CD4-positive, alpha-beta T cell treated with Interleukin-15 for 1 hour (primary cell): ENCODE measurements around the gene PRIMA1.

ENCODE experiments used
- DNase-seq: peaks from one replicate; pipeline ENCODE4 v3.0.0-alpha.2; 2020

Gene PRIMA1

DNA sequence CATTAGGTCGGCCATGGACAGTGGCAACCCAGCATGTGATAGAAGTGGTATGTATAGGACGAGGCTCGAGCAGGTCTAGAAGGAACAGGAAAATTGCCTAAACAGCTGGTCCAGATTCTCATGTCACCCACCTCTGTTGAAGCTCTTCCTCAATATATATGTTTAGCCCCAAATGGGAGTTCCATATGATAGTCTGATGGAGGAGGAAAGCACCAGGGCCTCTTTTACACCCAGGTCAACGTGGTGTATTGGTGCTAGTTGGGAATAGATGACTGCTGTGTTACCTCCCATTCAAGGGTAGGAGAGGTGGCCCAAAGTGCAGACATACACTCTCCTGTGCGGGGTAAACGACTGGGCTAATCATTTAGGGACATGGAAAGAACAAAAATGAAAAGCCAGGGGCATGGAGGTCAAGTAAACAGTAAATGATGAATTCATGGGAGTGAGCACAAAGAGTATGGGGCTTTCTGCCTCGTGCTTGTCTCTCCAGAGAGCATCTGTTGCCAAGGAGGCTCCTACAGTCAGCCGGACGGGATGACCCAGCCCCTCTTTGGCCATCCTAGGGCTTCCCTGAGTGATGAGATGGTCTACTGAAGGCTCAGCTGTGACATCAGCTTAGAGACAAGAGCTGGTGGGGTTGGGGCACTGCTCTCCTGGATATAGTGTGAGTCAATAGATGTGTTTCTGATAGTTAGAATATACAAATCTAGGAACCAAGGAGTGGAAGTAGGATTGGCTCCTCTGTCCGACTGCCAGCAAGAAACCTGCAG is 5.5 kb upstream of the PRIMA1 start:
- DNase-seq = no peak

DNA sequence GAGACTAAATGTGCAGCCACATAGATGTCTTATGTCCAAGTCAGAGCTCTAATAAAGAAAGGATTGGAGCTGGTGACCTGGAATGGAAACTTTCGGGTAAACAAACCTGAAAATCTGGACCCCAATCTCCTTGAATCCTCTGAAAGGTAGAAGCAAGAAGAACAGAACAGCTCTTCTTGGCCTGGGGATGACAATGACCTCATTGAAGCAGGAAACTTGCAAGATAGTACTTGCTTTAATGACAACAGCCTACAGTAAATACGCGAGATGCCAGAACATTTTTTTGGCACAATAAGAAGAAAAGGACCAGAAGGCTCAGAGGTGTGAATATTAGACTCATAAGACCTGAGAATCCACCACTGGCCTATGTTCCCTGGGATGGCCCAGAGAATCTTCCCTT is 4.1 kb upstream of the PRIMA1 start:
- DNase-seq = no peak

DNA sequence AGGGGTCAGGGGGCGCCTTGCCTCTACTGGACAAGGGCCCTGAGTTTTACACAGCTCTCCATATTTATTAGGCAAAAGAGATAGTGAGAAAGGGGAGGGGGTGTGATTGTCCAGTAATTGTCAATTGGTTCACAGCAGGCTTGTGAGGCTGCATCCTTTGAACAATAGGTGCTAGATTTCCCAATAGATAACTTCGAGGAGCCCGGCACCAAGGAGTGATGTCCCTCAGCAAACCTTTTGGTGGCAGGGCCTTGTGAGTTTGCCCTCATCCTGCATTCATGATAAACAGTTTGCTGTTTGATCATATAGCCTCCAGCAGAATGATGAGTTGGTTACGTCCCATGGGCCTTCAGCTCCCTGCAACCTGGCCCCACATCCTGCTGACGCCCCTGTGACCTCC is 2.7 kb upstream of the PRIMA1 start:
- DNase-seq = no peak

DNA sequence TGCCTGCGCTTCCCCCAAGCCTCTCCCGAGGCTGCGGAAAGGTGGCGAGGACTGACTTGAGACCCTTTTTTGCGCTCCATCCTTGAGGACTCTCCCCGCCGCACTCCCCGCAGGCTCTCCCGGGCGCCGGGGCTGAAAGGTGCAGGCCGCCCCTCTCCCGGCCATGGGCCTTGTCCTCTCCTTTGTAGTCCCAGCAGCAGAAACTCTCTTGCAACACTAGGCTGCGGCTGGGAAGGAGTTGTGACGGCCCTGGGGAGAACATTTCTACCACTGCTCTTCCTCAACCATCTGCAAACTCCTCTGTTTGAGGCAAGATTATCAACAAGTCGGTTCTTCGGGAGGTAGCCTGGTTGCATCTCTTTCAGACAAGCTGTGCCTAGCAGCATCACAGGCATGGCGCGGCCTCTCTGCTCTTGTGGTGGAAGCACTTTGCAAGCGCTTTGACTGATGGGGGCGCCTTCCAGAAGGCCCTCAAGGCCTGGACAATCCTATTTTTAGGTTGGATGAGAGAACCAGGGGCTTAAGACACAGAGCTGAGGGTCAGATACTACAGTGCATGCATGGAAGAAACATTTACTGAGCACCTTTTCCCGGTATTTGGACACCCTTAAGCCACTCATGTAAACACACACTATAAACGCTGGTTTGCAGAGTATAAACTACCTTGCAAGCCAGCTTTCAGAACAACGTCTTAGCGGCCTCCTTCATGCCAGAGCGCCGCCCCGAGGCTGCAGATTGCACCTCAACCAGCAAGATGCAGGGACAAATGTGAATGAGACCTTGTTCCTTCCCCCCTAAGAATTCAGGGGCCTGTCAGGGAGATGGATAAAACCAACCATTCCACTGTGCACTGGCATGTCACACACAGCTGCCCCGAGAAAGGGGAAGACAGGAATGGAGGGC is 1.2 kb upstream of the PRIMA1 start:
- no peak for DNase-seq

DNA sequence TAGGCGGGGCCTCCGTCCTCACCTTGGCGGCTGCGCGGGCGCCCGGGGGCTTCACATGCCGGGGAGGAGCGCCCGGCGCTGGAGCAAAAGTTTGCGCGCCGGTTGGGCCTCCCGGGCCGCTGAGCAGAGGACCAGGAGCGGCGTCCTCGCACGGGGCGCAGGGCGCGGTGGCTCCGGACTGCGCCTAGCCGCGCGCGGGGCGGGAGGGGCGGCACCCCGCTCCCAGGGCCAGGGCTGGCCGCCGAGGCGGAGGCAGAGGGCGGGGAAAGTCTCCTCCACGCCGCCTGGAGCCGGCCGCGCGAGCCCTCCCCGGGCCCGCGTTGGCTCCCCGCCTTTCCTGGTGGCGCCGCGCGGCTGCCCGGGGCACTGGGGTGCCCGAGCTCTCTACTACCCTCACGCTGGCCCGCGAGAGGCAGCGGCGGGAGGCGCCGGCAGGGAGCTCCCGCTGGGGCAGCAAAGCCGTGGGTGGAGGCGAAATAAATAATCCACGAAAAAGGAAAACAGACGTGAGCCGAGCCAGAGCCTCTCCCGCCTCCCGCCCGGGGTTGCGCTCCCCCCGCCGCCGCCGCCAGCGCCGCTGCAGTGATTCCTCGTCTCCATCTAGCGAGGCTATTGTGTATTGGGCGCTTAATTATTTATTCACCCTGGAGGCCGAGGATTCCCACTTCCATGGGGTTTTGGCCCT is 400 bp upstream of the PRIMA1 start:
- no peak for DNase-seq

DNA sequence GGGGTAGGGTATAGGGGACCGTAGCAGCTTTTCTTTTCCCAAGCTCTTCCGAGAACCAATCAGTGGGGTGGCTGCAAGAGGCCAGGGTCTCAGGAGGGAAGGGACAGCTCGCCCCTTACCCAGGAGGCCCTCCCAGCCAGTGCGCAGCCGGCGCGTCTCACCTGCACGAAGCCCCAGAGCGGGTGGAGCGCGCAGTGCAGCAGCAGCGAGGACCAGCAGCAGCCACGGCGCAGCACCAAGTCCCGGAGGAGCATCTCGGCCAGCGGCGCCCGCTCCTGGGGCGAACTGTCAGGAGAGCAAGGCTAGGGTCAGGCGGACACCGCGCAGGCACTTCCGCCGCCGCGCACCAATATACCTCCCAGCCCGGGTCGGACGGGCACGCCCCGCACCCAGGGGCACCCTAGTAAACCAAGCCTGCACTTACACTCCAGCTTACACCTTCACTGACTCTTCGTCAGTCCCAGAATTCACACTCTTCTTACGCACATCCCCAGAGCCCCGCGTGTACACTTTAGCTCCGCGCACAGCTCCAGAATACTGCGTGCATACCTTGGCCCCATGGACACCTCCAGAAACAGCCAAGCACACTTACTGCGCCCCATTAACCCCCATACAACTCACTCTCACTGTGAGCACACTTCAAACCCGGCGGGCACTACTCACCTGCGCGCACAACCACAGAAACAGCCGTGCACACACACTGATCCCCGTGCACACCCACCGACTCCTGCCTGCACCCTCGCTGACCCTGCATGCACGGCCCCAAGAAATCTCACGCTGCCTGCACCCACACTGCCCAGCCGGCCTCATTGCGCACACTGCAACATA is 606 bp downstream of the PRIMA1 start:
- DNase-seq = no peak

DNA sequence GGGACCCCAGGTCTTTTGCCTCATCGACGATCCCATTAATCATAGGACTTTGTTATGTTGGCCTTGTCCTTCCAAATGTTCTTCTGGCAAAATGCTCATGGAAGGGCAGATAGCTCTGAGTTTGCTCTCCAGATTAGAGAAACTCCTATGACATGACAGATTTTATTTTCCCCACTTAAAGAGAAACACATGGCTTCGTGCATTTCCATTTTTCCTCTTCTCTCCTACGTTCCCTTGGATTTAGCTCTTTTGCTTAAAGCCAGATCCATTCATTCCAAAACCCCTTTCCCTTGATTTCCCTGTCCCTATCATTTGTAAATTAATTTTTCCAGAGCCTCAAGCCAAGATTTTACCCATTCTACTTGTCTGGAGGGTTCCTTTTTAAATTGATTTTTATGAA is 2.9 kb downstream of the PRIMA1 start:
- DNase-seq = no peak

DNA sequence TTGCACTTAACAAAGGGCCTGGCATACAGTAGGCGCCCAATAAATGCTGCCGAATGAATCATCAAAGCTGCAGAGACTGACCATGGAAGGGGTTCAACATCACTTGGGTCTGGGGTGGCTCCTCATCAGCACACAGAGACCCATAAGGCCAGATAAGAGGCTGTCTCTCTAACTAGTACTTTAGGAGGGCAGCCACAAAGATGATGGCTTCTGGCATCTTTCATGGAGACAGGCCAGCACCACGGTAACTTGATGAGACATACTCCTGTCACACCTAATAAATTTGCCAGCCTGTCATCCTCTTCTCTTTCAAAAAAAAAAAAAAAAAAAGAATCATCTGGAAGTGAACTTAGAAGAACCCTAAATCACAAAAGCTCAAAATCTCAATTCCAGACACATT is 3.4 kb downstream of the PRIMA1 start:
- DNase-seq = no peak

DNA sequence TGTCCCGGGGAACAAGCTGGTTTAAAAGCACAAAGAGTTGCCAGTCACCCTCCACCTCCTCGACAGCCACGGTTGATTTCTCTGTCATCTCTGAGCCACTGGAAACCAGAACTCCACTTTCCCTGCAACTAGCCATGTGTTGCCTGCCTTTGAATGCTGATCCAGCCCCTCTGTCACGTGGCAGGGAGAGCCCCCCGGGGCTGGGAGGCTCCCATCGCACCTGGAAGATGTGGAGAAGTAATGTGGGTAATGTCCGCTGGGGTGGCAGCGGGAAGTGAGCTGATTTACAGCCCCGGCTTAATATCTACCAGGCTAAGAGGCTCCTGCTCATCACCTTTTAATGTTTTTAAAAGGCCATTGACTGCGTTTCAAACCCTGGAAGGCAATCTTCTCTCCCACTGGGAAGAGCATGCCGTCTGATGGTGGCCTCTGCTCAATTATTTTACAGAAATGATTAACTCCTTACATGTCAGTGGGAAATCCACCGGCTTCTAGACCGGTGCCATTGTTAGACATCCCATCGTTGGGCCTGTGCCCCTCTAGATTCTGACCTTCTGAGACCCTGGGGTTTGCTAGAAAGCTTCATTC is 7.4 kb downstream of the PRIMA1 start:
- DNase-seq = no peak

DNA sequence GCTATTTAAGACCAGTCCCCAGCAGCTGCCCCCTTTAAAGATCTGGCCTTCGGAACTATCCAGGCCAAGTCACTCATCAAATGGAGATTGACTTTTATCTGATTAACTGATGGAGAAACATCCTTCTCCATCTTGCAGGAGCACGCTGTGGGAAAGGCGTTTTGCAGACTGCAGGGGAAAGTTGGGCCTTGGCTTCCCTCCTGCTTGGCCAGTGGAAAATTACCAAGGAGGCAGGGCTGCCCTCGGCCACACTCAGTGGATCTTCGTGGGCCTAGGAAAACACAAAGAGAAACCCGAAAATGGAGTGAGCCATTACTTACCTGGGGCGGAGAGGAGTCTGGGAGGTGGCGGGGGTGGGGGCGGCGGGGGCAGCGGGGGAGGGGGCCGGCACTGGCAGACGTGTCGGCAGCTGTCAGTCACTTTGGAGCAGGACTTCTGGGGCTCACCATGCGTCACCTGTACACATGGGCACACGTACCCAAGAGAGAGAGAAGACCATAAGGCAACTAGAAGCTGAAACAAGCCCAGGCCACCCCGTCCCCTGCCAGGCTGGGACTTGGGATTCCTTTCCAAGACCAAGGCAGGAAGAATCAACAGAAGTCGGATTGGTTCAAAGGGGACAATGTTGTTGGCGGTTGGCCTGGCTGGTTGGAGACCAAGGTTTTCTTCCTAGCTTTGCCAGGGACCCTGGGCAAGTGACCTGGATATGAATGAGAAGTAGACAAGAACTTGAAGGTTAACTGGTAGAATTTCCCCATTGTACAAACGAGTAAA is 9.2 kb downstream of the PRIMA1 start:
- no peak for DNase-seq

DNA sequence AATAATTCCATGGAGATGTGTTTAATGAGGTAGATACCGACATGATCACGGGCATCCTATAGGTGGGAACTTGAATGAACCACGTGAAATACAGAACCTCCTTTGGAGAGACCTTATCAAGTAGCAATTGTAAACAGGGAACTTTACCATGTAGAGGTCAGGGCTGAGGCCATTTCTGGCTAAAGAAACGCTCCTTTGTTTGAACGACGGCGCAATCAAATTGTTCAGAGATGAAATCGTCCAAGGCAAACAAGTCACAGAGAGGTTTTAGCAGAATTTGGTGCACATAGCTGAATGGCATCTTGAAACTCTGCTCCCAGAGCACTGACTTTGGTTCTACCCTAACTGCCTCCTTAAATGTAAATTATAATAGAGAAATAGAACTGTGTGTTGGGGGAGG is 9.8 kb downstream of the PRIMA1 start:
- no peak for DNase-seq

DNA sequence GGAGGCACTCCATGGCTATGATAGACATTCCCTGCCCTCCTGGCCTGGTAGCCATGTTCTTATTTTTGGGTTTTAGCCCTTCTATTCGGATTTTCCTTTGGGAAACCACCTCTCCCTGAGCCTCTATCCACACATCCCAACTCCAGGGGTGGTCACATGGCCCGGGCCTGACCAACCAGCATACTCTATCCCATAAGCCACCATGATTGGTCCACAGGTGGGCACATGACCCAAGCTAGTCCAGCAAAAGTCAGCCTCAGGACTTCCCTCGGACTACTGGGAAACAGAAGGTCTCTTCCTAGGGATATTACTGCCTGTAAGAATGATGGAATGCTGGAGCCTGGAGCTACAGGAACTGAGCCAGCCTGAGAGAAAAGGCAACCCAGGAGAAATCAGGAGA is 12.5 kb downstream of the PRIMA1 start:
- no peak for DNase-seq

DNA sequence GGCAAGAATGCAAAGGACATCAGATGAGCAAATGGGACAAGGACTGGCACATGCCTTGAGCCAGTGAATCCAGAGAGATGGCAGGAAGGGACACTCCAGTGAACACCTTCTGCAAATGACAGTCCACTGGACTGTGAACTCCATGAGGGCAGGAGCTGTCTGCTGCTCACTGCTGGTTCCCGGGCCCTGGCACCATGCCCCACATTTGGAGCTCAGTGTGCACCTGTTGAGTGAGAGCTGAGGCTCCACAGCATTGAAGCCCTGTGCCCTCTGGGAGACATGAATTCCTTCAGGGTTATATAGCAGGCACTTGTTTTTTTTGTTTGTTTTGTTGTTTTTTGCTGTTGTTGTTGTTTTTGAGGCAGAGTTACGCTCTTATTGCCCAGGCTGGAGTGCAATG is 13.1 kb downstream of the PRIMA1 start:
- no peak for DNase-seq

DNA sequence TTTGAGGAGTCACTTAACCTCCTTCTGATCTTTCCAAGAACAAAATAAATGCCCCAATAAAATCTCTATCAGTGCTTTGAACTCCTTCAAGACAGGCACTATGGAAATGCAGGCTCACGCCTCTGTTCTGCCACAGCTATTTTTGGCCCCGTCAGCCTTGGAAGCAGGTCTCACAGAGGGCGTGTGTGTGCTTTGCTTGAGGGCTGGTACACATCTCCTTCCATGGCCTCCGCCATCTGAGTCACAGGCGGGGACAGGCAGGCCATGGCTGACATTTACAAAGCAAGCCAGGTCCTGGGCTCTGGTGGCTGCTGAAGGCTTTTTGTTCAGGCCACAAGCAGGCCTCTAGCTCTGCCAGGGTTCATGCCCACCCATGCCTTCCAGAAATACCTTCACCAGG is 16.0 kb downstream of the PRIMA1 start:
- no peak for DNase-seq

DNA sequence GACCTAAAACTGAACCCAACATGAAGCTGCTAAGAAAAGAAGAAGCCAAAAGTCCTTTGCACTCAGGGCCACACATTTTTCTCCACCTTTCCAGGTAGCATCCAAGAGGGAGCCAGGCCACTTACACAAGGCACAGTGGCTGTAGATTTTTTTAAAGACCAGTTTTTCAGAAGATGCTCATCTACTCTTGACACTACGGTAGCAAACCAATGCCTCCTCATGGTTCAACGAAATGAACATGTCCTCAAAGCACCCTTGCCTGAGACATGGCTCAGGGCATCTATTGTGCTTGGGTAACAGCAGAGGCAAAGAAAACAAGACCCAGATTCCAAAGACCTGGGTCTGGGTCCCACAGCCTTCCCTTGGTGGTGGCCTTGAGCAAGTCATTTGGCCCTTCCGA is 22.3 kb downstream of the PRIMA1 start:
- DNase-seq = no peak

DNA sequence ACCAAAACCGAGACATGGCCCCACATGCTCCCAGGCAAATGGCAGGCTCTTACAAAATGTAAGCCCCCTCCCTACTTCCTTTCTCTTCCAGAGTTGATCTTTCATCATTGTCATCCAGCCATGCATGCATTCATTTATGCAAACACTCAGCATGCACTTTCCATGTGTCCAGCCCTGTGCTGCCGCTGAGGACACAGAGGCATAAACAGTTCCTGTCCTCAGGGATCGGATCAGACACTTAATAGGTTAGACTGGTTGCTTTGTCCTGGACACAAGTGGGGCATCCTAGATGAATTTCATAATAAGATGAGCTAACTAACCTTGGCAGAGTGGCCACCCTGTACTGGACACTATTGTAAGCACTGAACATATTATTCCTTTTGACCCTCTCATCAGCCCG is 23.1 kb downstream of the PRIMA1 start:
- DNase-seq = no peak

DNA sequence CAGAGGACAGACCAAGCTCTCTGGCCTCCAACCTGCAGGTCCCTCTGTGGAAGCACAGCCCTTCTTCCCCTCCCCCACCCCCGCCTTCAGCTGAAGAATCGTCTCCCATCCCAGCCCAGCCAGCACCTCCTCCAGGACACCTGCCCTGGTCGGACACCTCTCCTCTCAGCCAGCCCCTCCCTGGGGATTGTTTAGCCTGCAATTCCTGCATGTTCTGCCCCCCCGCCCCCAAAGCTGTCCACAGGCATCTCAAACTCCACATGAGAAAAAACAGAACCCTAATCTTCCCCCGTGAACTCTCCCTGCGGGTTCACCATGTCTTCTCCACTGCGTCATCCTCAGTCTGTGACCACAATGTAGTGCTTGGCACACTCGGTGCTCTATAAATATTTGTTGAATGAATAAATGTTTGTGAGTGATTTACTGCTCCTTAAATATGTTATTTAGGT is 24.1 kb downstream of the PRIMA1 start:
- DNase-seq = no peak

DNA sequence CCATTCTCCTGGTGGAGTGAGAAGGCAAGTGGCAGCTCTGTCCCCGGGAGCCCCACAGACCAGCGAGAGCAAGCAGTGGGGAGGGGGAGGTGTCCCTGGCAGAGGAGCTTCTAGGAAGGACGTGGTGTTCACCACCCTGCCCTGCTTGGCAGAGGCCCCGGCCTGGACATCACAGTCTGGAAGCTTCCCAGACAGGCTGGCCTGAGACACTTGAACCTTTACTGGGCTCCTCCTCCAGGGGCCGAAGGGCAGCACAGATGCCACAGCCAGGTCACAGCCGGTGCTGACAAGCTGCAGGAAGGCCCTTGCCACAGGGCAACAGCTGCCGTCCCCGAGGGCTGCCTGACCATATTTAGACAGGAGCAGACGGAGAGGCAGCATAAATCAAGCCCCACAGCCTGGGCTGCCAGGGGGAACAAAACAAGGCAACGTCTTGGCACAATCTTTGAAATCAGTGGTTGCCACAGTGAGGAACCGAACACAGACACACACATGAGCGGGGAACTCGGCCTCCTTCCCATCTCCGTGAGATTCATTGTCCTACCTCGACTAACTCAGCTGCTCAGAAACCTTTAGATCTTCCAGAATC is 28.5 kb downstream of the PRIMA1 start:
- no peak for DNase-seq

DNA sequence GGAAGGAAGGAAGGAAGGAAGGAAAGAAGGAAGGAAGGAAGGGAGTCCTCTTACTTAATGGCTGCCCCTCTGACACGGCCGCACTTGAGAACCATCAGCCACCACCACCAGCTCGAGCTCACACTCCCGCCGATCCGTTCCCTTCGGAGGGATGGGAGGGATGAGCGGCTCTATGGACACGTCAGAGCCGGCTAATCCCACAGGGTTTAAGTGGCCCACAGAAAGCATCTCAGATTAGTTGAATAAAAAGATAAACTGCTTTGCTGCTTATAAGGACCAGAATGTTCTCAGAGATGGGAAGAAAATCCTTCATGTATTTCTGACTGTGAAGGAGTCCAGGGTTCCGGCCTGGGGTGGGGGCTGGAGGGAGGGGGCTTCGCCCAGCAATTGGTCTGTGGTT is 31.1 kb downstream of the PRIMA1 start:
- no peak for DNase-seq

DNA sequence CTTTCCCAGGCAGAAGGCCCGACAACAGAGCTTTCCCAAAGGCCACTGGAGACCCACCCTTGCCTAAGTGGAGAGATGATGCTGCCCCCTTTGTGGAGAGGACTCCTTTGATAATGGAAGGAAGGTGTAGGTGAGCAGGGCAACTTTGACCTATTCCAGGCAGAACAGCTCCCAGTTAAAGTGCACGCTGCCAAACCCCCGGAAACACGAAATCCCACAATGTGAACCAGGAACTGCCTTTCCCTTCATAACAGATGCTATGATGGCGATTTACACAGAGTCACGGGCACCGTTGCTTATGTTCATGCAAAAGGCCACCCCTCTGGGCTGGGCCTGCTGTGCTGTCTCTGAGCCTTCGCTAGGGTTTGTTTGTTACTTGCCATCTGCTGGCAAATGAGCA is 34.6 kb downstream of the PRIMA1 start:
- DNase-seq = no peak

DNA sequence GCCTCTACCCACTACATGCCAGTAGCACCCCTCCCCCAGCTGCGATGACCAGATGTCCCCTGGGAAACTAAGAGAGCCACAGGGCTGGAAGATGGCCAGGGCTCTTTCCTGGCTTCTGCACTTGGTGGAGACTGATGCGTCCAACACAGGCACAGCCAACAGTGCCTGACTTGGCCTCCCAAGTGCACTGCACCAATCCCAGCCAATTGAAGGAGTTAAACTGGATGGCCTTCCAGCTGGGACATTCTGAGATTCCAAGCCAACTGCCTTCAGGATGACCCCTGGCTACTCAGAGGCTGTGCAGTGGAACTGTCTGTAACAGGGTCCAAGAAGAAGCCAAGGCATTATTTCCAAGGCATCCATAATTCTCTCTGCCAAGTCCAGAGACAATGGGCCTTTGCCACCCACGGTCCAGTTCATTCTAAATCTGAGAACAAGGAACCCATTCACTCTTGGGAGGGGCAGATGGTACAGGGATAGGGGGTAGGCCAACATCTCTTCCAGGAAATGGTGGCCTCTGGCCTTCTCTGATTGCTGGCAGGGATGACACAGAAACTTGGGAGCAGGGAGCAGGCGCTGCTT is 35.2 kb downstream of the PRIMA1 start:
- DNase-seq = no peak
